Left renal pelvis (tissue), 4 donors: ENCODE measurements around the gene KRT6B. TPM values are rescaled to one million over a fixed set of nuclear protein-coding genes. Genes with fewer than 3 reads are reported as not detected.
"Not testable (repeated sequence)": the region's sequence is repeated elsewhere in the genome, so short reads cannot be mapped to it uniquely, and the experiment has no call there.

Source experiments
- DNase-seq, 4 donors: peaks; one replicate each; pipeline ENCODE4 v3.0.0-alpha.2; 2013; ENCODE audit warnings: low read depth in 4 of 4, low spot score in 3 of 4
- polyA plus RNA-seq, 4 donors: library from polyadenylated mRNA; unstranded; fragments of 120-200 nt; gene quantifications; one replicate each; pipeline ENCODE4 v1.2.1, GENCODE V29; 2013; ENCODE audit not compliant: insufficient read length in 4 of 4

Gene KRT6B
- polyA plus RNA-seq, 4 donors = 0.22 TPM; not detected in 3

DNA sequence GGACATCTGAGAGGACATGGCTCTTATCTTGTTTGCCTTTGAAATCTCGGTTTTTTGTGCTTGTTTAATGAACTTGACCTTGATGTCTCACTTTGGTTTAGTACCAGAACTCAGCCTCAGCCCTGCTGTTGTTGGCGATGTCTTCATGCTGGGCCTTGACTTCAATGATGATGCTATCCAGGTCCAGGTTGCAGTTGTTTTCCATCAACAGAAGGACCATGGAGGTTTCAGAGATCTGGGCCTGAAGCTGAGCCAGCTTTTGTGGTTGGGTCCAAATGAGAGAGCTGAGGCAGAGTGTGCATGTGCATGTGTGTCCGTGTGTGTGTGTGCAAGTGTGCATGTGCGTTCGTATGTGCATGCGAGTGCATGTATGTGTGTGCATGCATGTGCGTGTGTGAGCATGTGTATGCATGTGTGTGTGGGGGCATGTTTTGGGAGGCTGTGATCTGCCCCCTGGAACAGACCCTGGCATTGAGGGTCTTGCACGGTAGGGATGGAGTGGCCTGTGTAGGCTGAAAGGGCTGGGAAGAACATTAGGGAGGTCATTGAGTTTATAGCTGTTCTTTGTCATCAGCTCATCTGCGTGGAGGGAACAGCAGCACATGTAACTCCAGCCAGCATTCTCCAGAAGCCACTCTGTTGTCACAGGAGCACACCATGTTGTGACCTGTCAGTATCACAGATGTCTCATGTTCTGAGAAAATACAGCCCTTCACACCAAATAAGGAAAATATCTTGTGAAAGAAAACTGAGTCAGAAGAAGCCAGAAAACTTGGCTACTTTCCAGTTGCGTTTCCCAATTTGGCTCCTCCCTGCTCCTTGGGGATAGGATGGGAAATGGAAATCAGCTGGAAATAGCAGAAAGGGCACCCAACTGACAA, 35.8 kb downstream of the KRT6B start:
- DNase-seq = peak; percentile 36 to 48 (median 46)

DNA sequence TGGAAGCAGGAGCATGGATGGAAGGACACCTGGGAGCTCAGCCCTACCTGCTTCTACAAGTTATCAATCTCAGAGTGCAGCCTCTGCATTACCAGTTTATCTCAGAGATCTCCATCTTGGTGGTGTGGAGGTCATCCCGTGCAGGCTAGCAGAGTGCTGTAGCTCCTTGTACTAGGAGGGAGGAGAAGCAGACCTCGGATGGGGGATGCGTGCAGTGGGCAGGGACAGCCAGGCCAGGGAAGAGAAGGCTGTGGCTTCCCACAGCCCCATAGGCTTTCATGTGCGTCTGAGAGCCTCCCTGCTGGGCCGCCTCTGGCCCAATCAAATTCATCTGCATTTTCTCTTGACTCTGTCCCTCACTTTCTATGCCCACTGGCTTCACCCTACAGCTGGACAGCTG, 37.0 kb downstream of the KRT6B start:
- no peak for DNase-seq

DNA sequence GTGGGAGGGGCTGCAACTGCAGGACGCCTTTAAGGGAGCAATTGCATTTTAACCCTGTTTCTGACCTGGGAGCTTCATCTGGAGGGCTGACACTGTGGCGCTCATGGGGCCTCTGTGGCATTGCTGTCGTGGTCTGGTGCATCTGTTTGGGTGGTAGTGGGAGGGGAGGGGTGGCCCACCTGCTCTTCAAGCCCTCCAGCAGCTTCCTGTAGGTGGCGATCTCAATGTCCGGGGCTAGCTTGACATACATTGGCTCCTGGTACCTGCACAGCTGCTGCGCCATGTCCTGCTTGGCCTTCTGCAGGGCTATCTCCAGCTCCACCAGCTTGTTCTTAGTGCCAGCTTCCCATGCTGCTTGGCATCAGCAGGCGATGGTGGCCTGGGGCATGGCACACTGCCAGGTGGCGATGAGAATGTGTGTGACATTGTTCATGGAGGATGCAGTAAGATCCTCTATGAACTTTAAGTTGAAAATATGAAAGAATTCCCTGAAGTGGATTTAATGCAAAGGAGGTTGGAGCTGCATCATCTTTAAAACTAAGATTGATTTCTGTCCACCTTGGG, 38.1 kb downstream of the KRT6B start:
- DNase-seq = no peak

DNA sequence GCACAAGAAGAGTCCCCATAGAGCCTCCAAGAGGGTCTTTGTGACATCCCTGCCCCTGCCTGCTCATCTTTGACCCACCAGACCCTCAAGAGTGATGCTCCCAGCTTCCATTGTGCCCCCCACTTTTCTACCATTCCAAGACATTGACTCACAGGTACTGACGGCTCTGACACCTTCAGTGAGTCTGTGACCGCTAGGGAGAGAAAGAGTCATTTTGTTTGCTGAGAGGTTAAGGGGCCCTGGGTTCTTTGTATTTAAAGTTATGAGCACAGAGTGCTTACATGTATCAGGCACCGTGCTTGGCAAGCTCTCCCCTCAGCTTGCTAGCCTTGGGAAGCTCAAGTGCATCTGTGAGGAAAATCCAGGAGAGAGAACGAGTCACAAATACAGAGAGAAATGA, 38.7 kb downstream of the KRT6B start:
- DNase-seq = no peak

DNA sequence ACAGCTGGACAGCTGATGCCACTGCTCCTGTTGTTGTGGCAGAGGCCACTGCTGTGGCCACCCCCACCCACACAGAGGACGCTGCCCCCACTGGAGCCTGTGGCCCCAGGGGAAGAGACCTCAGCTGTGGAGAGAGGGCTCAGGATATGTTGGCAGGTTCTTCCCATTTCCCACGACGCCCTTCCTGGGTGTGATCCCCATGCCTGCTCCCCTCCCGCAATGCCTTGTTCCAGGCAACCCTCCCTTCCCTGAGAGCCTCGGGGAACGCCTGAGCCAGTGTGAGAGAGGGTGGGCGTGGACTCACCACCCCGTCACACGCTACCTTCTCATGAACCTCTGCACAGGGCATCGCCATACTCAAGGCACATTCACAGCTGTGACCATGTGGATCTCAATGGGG, 40.1 kb downstream of the KRT6B start:
- no peak for DNase-seq

DNA sequence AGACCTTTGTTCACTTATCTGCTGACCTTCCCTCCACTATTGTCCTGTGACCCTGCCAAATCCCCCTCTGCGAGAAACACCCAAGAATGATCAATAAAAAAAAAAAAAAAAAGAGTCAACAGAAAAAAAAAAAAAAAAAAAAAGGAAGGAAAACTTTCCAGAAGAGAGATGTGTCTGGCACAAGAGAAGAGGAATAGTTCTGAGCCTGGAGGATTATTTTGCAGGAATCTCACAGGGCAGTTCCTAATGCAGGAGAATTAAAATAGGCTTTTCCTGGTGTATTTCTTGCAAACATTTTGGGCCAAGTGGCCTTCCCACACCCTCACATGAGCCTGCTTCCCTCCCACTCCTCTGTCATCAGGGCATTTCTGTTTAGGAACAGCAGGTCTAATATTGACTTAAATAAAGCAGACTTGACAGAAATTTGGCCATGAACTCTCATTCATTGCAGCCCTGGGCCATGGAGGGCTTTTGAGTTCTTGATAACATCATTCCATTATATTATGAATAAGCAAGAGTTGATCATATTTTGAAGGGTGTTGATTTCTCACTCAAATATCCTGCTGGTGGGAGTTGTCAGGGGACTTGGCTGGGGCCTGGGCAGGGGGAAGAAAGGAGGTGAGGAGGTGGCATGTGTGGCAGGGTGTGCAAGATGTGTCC, 41.2 kb downstream of the KRT6B start:
- not testable (repeated sequence) for DNase-seq

DNA sequence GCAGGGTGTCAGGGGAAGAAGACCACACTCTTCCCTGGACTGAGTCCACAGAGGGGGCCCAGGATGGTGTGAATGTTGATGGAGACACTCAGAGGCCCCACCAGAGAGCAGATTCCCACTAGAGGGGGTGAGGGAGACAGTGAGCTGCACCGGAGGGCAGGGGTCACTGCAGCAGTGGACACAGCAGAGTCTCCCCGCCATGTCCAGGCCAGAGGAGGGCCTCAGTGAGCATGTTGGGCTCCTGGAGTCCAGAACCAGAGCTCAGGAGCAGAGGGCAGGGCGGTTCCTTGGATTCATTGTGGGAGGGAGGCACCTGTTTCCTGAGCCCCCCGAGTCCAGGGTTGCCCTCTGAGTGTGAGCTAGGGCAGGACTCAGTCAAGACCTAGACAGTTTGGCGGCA, 44.0 kb downstream of the KRT6B start:
- no peak for DNase-seq

DNA sequence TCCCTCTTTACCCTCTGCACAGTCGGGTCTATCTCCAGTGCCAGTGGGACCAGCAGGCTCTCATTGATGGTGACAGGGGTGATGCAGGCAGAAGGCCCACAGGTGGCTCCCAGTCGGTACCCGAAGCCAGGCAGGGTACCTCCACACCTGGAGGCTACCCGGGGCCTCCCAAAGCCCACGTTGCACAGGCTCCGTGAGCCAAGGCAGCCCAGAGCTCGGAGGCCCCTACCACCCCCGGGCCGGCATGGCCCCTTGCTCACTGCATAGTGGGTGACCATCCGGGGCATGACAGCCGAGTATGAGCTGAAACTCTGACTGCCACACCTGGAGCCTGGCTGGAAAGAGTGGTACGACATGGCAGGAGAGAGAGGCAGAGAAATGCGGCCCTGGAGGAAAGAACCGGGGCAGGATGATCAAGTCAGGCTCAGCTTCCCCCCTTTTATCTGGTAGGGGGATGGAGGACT, 46.0 kb downstream of the KRT6B start, which contains the start of gene KRT82:
TSS of gene KRT82 (minus strand) at position 414 of the 464 bp plus-strand sequence. CDS start at position 356, 58 bp downstream.
- DNase-seq = no peak

DNA sequence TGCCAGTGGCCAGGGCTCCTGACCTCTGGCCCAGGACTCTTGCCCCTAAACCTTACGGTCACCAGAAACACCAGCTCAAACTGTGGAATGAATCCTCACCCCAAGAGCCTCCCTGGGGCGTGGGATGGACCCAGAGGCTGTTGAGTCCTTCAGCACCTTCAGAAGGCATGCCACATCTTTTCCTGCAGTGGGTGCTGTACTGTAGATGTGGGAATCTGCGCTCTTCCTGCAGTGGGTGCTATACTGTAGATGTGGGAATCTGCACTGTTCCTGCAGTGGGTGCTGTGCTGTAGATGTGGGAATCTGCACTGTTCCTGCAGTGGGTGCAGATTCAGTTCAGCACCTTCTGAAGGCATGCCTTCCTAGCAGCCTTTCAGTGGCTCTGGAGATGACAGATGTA, 47.0 kb downstream of the KRT6B start:
- no peak for DNase-seq

DNA sequence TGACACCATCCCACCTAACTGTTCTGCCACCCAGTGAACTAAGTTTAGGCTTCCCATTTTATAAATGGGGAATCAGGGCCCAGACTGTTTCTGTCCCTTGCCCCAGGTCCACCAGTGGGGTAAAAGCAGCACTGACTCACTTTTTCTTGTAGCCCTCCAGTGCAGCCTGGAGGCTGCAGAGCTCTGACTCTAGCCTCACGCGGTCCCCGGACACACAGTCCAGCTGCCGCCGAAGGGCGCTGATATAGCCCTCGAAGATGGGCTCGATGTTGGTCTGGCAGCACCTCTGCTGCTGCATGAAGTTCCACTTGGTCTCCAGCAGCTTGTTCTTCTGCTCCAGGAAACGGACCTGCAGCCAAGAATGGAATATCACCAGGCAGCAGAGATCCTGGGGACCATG, 48.4 kb downstream of the KRT6B start:
- no peak for DNase-seq

DNA sequence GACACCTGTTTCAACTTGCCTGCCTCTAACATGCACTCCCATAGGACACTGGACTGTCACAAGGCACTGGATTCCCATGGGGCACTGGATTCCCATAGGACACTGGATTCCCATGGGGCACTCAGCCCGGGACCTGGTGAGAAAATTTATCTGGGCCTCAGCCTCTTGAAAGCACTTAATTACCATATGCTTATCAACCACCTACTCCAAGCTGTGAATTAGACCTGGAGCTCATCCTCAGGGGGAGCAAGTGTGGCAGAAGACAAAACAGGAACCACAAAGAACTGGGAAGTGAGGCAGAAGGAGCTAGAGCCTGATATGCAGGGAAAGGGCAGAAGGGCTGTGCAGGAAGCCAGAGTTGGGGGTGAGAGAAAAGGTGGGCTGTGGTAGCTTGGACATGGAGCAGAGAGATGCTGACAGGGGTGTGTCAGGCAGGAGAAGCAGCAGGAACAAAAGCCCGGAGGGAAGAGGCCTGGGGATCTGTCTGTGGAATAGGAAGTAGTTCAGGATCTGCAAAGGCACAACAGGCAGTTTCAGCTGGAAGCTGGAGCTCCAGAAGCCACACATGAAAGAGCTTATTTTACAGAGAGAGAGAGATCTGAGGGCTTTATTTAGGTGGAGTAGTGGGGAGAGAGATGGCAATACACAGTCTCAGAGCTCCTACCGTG, 48.9 kb downstream of the KRT6B start:
- no peak for DNase-seq

DNA sequence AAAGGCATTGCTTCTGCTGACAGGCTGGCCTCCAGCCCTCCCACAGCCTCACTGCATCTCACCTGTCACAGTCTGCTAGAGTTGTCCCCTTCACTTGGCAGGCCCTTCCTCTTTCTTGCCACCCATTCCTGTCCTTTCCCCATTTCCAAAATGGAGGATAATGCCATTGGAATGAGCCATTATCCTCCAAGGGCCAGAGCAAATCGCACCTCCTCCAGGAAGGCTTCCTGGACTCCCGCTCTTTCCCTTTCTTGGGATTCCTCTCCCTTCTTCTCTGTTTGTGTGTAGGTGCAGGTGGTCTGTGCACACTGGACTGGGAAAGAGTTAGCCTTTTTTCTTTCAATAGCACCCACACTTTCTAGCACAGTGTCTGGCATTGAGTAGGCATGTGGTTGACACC, 49.6 kb downstream of the KRT6B start:
- DNase-seq = no peak

DNA sequence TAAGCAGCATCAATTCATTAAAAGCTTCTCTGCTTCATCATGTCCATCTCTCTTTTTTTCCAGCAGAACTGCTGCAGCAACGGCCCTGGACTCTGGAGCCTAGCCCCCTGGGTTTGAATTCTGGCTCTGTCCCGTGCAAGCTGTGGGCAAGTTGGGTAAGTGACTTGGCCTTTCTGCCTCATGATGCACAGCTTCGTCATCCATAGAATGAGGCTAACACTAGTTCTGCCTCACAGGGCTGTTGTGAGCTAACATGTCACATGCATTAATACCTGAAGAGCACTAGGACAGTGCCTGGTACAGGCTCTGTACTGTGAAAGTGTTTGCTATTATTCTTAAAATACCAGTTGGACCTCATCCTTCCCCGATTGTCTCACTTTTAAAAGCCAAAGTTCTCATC, 50.0 kb downstream of the KRT6B start:
- no peak for DNase-seq

DNA sequence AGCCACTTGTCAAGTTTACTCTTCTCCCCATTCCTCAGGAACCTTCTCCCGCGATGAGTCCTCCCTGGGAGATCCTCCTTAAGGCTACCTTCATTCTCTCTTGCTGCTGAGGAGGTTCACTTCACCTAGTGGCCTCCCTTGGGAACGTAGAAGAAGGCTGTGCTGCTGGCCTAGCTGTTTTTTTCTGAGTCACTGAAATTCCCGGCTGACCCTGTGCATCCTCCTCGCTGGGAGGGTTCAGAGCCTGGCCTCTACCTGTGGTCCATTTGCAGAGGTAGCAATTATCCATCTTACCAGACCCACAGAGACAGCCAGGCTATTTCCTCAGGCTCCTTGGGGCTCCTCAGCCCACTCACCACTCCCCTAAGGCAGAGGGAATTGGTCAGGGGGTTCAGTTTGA, 50.4 kb downstream of the KRT6B start:
- no peak for DNase-seq

DNA sequence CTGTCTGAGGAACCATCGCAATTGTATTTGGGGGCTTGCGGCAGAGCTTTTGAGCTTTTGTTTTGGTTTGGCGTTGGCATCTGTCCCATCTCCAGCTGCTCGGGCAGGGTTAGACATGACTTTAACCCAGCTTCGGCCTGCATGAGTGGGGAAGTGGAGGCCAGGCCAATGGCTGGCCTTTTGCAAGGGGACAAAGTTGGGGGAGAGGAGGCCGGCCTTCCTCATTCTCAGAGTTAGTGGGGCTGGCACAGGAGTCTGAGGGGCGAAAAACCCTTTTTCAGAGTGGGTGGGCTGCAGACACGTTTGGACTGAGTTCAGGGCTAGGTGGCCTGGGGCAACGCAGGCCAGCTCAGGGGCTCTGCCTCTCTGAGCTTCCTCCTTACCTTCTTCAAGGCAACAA, 51.0 kb downstream of the KRT6B start:
- DNase-seq = no peak

DNA sequence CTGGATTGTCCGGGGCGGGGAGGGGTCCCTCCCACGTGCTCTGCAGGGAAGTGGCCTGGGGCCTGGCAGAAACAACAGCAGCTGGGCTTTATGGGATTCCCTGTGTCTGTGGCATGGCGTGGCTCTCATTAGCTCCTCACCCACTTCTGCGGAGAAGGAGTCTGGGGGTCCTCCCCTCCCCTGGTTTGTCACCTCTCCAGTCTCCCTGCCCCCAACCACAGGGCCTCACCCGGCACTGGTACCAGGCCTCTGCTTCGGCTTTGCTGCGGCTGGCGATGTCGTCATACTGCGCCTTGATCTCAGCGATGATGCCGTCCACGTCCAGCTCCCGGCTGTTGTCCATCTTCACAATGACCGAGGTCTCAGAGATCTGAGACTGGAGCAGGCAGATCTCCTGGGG, 52.2 kb downstream of the KRT6B start:
- no peak for DNase-seq

DNA sequence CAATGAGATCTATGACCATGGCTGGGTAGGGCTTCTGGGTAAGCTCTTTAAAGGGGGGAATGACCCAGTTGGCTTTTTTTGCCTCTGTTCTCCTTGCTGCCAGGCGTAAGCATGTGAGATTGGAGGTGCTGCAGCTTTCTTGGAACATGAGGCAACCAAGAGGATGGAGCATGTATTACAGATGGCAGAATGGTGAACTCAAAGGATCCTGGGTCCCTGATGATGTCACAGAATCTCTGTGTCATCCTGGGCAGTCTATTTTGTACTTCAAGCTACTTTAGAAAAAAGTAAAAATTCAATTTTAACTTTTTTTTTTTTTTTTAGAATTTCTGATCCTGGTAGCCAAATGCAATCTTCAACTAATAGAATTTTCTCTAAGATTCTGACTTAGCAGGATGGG, 53.8 kb downstream of the KRT6B start:
- no peak for DNase-seq

DNA sequence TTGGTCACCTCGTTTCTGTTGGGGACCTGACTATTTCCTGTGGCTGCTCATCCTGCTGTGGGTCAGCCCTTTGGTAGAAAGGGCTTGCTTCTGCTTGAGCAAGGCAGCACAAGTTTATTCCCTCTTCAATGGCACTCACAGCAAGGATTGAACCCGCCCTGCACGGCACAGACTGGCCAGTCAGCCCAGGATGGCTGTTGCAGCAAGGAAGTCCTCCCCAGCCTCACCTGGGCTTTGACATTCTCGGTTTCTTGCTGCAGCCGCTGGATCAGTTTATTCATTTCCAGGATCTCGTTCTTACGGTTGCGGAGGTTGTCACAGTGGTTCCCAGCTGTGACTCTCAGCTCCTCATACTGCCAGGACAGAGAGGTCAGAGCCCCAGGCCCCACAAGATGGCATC, 55.3 kb downstream of the KRT6B start:
- DNase-seq = no peak
